Measurements from ENCODE around the gene TNPO2. TPM values are rescaled to one million over a fixed set of nuclear protein-coding genes. Genes with fewer than 3 reads are reported as not detected.

TNPO2 gene
- total RNA-seq, 2 donors from 2014 or later = 46.7 to 65.5 TPM

DNA sequence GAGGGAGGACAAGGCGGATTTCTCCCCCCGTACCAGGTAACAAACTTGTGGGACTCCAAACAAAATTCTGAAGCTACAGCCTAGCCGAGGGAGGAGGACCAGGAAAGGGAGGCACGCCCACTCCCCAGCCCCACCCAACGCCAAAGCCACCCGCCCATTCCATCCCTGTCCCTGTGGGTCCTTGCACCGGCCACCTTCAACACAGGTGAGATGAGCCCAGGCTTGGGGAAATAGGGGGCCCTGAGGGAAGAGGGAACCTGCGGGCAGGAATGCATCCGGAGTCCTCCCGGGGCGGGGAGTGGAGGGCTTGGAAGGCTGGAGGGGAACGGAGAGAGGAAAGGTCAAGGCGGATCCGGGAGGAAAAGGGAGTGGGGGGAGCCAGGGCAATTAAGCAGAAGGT lies 27.9 kb upstream of the TNPO2 start, which contains the start of gene BEST2:
Gene BEST2, plus strand, starts transcription at position 157 of the 400 bp plus-strand sequence. CDS start 802 bp downstream, outside the sequence.
- no peak for DNase-seq
- Histone ChIP-seq H3K27me3 (peaks cover 10% of the 10 kb centered on the region), H3K4me1 (no peaks in the 10 kb centered on the region), H3K27ac (no peak within 1 kb of the TSS), H3K9ac (ENCODE audit: low read depth in 2 of 2, low read length in 2 of 2) (peak within 1 kb of the TSS in 1 of 2 donors; percentile 51), H3K4me3 (no peak within 1 kb of the TSS), H3K9me3 (no peaks in the 10 kb centered on the region), H3K36me3 (no peaks in the 10 kb centered on the region)
- TF ChIP-seq, protein P1, sequence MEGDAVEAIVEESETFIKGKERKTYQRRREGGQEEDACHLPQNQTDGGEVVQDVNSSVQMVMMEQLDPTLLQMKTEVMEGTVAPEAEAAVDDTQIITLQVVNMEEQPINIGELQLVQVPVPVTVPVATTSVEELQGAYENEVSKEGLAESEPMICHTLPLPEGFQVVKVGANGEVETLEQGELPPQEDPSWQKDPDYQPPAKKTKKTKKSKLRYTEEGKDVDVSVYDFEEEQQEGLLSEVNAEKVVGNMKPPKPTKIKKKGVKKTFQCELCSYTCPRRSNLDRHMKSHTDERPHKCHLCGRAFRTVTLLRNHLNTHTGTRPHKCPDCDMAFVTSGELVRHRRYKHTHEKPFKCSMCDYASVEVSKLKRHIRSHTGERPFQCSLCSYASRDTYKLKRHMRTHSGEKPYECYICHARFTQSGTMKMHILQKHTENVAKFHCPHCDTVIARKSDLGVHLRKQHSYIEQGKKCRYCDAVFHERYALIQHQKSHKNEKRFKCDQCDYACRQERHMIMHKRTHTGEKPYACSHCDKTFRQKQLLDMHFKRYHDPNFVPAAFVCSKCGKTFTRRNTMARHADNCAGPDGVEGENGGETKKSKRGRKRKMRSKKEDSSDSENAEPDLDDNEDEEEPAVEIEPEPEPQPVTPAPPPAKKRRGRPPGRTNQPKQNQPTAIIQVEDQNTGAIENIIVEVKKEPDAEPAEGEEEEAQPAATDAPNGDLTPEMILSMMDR (IDR thresholded peaks at IDR 0.05) = no peak
- intact Hi-C loops (cut with DNase I) = no loop called here

GRCh38 chr19:12750851-12751250 lies 27.1 kb upstream of the TNPO2 start:
- intact Hi-C loops (cut with DNase I) = no loop called here
- Histone ChIP-seq H3K27ac (no peak overlapping the region), H3K9ac (ENCODE audit: low read depth in 2 of 2, low read length in 2 of 2) (peak overlapping the region in 1 of 2 donors; percentile 51), H3K4me3 (no peak overlapping the region), H3K36me3 (peaks cover 1% of the 10 kb centered on the region), H3K9me3 (no peaks in the 10 kb centered on the region), H3K27me3 (peaks cover 10% of the 10 kb centered on the region), H3K4me1 (no peaks in the 10 kb centered on the region)
- TF ChIP-seq, protein P1 (IDR thresholded peaks at IDR 0.05) = no peak
- no peak for DNase-seq

DNA sequence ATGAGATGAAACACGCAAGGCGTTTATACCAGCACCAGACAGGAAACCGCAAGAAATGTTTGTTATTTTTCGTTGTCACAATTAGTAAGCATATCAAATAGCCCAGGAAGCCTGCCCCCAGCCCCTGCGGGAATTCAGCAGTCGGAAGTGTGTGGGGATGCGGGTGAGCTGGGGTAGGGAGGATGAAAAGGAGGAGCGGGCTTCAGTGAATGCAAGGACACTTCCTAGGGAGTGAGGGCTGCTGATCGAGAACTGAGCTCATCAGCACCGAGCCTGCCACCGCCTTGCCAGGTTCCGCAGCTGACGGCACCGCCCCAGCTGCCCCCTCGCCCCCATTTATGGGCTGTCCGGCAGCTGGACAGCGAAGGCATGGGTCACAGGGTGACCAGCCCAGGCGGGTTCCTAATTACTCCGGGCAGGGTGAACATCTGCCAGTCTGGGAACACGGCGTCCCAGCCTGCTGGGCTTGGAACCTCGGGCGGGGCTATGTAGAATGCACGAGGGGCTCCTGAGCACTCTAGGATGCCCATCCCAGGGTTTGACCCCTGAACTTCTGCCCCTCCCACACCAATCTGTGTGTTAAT lies 26.3 kb upstream of the TNPO2 start:
- H3K9me3 ChIP-seq = no peaks in the 10 kb centered on the region
- H3K9ac ChIP-seq (ENCODE audit: low read depth in 2 of 2, low read length in 2 of 2) = peak overlapping the region in 1 of 2 donors; percentile 40
- no peak overlapping the region for H3K4me3 ChIP-seq
- no peak overlapping the region for H3K27ac ChIP-seq
- intact Hi-C loops (cut with DNase I) = no loop called here
- no peaks in the 10 kb centered on the region for H3K4me1 ChIP-seq
- TF ChIP-seq, protein P1 (IDR thresholded peaks at IDR 0.05) = no peak
- H3K36me3 ChIP-seq = peaks cover 7% of the 10 kb centered on the region
- peaks cover 10% of the 10 kb centered on the region for H3K27me3 ChIP-seq
- DNase-seq = peak; percentile 33

DNA sequence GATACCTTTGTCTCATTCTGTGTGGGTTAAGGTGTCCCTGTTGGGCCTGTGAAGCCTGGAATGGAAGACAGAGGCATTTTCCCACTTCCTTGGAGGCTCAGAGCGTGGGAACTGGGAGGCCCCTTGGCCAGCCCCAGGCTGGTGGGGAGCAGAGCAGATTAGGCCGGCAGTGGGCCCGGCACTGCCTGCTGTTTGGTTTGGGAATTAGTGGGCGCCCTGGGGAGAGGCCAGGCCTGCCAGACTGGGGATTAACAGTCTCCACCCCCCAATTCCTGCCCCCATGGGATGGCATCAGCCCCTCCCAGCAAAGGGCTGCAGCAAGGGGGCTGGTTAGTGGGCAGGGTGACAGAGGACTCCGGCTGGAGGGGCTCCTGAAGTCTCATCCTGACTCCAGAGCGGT lies 24.8 kb upstream of the TNPO2 start:
- Histone ChIP-seq H3K27me3 (peaks cover 10% of the 10 kb centered on the region), H3K4me3 (no peak overlapping the region), H3K36me3 (peaks cover 7% of the 10 kb centered on the region), H3K9ac (ENCODE audit: low read depth in 2 of 2, low read length in 2 of 2) (no peak overlapping the region), H3K27ac (no peak overlapping the region), H3K9me3 (no peaks in the 10 kb centered on the region), H3K4me1 (no peaks in the 10 kb centered on the region)
- TF ChIP-seq, protein P1 (IDR thresholded peaks at IDR 0.05) = no peak
- DNase-seq = no peak
- intact Hi-C loops (cut with DNase I) = no loop called here

DNA sequence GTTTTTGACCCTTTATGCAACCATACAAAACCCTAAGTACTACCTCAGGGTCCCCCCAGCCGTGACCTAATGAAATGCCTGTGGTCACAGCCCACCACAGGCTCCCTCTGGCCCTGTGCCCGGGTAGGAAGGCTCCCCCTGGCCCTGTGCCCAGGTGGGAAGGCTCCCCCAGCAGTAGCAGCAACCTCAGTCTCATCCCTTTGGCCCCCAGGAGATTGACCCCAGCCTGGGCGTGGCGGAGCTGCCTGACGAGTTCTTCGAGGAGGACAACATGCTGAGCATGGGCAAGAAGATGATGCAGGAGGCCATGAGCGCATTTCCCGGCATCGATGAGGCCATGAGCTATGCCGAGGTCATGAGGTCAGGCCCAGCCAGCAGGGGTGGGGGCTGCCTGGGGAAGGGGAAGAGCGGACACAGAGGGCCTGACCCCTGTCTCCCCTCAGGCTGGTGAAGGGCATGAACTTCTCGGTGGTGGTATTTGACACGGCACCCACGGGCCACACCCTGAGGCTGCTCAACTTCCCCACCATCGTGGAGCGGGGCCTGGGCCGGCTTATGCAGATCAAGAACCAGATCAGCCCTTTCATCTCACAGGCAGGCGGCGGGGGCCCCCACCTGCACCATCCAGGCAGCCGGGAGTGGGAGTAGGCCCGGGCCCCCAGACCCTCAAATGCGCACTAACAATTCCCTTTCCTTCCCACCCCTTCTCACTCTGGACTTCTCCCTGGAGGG lies 21.6 kb upstream of the TNPO2 start:
- Histone ChIP-seq H3K36me3 (peaks cover 7% of the 10 kb centered on the region), H3K27ac (no peak overlapping the region)
- intact Hi-C loops (cut with DNase I) = no loop called here

More for the DNA sequence above, 21.6 kb upstream of the TNPO2 start:
- Histone ChIP-seq H3K9me3 (no peaks in the 10 kb centered on the region), H3K4me3 (no peak overlapping the region), H3K4me1 (no peaks in the 10 kb centered on the region), H3K9ac (ENCODE audit: low read depth in 2 of 2, low read length in 2 of 2) (no peak overlapping the region), H3K27me3 (peaks cover 5% of the 10 kb centered on the region)
- TF ChIP-seq, protein P1 (IDR thresholded peaks at IDR 0.05) = no peak
- DNase-seq = no peak

Measured in colonic mucosa (tissue), 4 donors.